NOMO-1 treated with dmso at 0.1 percent for 144 hours (cell line): Measurements from ENCODE around the gene ZGPAT.
"Not testable (repeated sequence)": the region's sequence is repeated elsewhere in the genome, so short reads cannot be mapped to it uniquely, and the experiment has no call there.

Experiments
- DNase-seq: peaks from one replicate; lab custom pipeline; 2025; ENCODE audit not compliant: unreplicated experiment; lab: John Stamatoyannopoulos, UW

ZGPAT gene

GRCh38 chr20:63755933-63756647 is 48.3 kb downstream of the ZGPAT start:
- DNase-seq: no peak

GRCh38 chr20:63756648-63756991 is 48.8 kb downstream of the ZGPAT start:
- DNase-seq: no peak

GRCh38 chr20:63758152-63758551 is 50.3 kb downstream of the ZGPAT start:
- DNase-seq: no peak

GRCh38 chr20:63759377-63759901 is 51.6 kb downstream of the ZGPAT start:
- no peak for DNase-seq

GRCh38 chr20:63765082-63765873 is 57.4 kb downstream of the ZGPAT start:
- no peak for DNase-seq

GRCh38 chr20:63765902-63766301 is 58.1 kb downstream of the ZGPAT start:
- DNase-seq: no peak

- DNase-seq: no peak
These were observed 59.0 kb downstream of the ZGPAT start for GRCh38 chr20:63766695-63767426.

GRCh38 chr20:63767456-63767855 is 59.6 kb downstream of the ZGPAT start:
- DNase-seq: no peak

- DNase-seq: no peak
These were observed 60.0 kb downstream of the ZGPAT start for GRCh38 chr20:63767886-63768285.

- no peak for DNase-seq
These were observed 61.0 kb downstream of the ZGPAT start for GRCh38 chr20:63768591-63769515.

- no peak for DNase-seq
These were observed 62.1 kb downstream of the ZGPAT start for GRCh38 chr20:63769891-63770474.

GRCh38 chr20:63771046-63771707 is 63.3 kb downstream of the ZGPAT start:
- DNase-seq: no peak

GRCh38 chr20:63772781-63773518 is 65.1 kb downstream of the ZGPAT start:
- no peak for DNase-seq

- no peak for DNase-seq
These were observed 65.9 kb downstream of the ZGPAT start for GRCh38 chr20:63773571-63774241.

GRCh38 chr20:63774306-63774705 is 66.5 kb downstream of the ZGPAT start:
- DNase-seq: no peak

GRCh38 chr20:63775096-63775978 is 67.5 kb downstream of the ZGPAT start:
- no peak for DNase-seq

- DNase-seq: not testable (repeated sequence)
These were observed 69.0 kb downstream of the ZGPAT start for GRCh38 chr20:63776875-63777274.
